Stimulated activated CD8-positive, alpha-beta memory T cell treated with anti-CD3 and anti-CD28 coated beads, Interleukin-15, amount 100 ng/mL, for 1 hour (primary cell): ENCODE data around the gene SECISBP2L.
"Not testable (repeated sequence)": the region's sequence is repeated elsewhere in the genome, so short reads cannot be mapped to it uniquely, and the experiment has no call there.

Source experiments
- DNase-seq: peaks from one replicate; pipeline ENCODE4 v3.0.0-alpha.2; 2020; ENCODE audit warnings: low read depth

The SECISBP2L gene

GRCh38 chr15:48999314-48999713 lies 46.9 kb downstream of the SECISBP2L start:
- DNase-seq: no peak

DNA sequence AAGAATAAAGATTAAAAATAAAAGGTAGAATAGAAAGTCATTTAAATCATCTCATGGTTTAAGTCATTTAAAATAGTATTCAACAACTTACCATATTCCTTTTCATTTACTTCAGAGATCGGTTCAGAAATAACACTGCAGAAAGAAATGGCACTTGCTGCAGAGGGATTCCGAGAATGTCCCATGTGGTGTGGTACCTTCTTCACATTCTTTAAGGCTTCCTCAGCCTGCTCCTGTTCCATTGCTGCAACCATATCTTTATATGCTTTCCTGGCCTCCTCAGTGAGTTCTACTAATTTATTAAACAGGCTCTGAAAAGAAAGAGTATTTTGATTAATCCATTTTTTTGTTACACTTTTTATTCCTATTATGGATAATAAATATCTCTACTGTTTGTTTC lies 50.0 kb downstream of the SECISBP2L start:
- DNase-seq: no peak

GRCh38 chr15:48993380-48993779 lies 52.9 kb downstream of the SECISBP2L start:
- DNase-seq: no peak

DNA sequence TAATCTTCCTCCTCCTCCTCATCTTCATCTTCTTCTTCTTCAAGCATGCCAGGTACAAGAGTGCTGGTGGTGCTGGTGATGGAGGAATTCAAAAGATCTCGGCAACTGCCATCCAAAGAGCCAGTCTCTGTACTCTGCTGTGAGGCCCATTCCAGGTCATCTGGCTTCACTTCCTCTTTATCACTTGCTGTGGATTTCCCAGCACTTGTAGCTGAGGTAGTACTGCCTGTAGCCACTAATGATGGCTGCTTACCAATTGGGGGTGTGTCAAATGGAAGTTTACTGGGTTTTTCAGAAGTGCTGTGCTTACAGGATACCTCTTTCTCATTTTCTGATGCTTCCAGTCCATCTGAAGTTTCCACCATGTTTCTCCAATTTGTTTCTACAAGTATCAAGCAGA lies 53.7 kb downstream of the SECISBP2L start:
- no peak for DNase-seq

DNA sequence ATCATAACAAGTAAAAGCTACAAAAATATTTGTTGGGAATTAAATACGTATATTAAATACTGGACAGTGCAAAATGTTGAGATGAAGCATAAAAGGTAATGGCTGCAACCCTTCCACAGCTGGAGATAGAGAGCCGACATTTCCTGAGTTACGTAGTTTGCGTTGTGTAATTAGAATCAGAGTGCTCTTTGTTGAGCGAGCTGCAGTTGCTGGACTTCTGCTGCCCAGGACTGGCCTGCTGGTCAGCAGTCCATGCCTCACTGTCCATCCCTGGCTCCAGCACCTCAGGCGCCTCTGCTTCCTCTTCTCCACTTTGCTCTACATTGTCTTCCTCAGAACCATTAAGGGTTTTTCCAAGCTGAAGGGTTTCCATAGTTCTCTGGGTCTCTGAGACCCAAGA lies 54.1 kb downstream of the SECISBP2L start:
- DNase-seq: no peak

DNA sequence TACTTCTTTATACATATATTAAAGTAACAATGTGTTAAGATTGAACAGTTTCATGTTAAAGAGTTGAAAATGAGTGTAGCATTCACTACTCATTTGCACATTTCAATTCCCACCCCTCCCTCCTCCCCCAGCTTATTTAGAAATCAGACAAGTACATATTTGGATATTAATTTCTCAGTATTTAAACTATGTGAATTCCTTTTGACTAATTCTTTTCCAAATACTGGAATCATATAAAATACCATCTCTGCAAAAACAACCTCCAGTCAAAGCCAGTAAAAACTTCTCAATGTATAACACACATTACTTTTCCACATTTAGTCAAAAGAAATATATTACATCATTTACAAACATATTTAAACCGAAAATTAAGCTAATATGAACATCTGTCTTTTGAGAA lies 57.1 kb downstream of the SECISBP2L start:
- no peak for DNase-seq

DNA sequence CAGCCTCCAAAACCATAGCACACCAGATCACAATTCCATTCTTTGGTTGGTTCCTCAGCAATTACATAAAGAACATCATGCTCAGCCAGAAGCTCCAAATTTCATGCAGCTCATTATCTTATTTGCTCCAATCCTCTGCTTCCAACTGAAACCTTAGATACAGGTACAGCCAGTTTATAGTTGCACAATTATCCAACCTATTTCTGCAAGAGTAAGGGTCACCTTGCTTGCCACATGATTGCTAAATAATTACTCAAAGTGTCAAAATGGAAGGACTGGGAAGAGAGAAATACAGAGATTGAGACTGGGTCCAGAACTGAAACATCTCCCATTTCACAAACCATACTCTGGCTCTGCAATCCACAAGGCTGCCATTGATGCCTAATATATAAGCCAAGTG lies 59.1 kb downstream of the SECISBP2L start:
- DNase-seq: no peak

GRCh38 chr15:48986240-48986639 lies 60.0 kb downstream of the SECISBP2L start:
- no peak for DNase-seq

GRCh38 chr15:48985516-48985915 lies 60.7 kb downstream of the SECISBP2L start:
- DNase-seq: no peak

GRCh38 chr15:48984811-48985352 lies 61.4 kb downstream of the SECISBP2L start:
- no peak for DNase-seq

- DNase-seq: no peak
Measured at GRCh38 chr15:48984021-48984710, 62.1 kb downstream of the SECISBP2L start.

DNA sequence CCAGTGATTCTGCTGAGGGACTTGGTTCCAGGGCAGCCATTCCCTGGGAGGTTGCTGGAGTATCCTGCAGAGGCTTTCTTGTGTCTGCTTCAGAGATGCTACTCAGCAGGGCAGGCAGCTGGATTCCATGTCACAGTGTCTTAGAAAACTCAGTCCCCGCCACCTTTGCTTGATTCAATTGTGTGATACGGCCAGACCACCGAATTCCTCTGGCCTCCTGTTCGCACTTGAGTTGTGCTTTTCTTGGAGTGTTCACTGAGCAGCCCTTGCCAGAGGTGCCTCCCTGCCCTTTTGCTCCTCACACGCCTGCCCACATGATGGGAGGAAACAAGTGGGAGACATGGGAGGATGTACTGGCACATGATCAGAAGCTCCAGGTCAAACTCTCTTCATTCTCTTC lies 62.9 kb downstream of the SECISBP2L start:
- no peak for DNase-seq

- no peak for DNase-seq
Measured at GRCh38 chr15:48981941-48982340, 64.3 kb downstream of the SECISBP2L start.

DNA sequence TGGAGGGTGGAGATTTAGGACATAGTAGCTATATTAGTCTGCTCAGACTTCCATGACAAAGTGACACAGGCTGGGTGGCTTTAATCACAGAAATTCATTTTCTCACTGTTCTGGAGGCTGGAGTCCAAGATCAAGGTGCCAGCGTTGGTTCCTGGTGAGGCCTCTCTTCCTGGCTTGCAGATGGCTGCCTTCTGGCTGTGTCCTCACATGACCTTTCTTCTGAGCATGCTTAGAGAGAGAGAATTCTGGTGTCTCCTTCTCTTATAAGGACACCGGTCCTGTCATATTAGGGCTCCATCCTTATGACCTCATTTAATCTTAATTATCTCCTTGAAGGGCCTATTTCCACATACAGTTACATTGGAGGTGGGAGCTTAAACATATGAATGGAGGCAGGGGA lies 67.6 kb downstream of the SECISBP2L start:
- DNase-seq: no peak

DNA sequence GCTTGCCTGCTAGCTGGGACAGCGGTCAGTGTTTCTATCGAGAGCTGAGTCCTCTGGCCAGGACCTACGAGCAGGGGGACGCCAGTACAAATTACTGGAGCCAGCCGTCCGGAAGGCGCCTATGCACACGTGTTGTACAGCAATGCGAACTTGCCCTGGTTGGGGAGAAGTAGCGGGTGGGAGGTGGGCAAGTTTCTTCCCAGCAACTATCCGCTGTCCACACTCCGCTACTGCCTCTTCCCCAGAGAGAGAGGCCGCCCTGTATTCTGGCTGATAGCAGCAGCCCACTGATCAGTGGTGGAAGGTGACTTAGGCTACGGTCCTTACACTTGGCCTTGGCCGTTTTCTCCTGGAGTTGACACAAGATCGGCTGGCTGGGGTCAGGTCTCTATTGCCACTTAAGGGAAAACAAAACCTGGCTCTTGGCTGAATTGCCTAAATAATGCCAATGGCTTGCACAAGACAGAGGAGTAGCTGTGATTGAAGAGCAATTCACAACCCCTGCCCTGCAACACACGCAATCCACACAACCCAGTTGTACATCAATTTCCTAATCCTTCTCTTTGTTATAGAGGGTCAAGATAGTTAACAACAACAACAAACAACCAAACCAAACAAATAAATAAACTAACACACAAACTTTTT lies 69.7 kb downstream of the SECISBP2L start:
- DNase-seq: no peak

- DNase-seq: peak; percentile 35
Measured at GRCh38 chr15:48975472-48976419, 70.5 kb downstream of the SECISBP2L start.

DNA sequence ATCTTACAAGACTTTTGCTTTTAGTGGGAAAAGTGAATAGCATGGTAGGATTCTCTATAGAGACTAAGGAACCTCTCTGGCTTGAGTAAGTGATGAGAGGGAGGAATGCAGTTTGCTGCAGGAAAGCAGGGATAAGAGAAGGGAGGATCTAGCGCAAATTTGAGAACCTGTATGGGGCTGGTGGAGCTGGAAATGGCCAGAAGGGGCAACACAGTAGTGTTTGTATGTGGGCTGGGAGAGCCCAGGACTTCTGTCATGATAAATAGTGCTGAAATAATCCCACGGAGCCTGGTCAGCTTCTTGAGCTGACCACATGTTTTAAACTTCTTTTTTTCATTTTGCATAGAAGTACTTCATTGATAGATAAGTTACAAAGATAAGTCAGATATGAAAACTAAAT lies 71.4 kb downstream of the SECISBP2L start:
- DNase-seq: no peak

GRCh38 chr15:48972750-48973503 lies 73.3 kb downstream of the SECISBP2L start:
- DNase-seq: no peak

- not testable (repeated sequence) for DNase-seq
Measured at GRCh38 chr15:48970926-48971325, 75.3 kb downstream of the SECISBP2L start.

GRCh38 chr15:48968066-48968465 lies 78.2 kb downstream of the SECISBP2L start:
- no peak for DNase-seq

DNA sequence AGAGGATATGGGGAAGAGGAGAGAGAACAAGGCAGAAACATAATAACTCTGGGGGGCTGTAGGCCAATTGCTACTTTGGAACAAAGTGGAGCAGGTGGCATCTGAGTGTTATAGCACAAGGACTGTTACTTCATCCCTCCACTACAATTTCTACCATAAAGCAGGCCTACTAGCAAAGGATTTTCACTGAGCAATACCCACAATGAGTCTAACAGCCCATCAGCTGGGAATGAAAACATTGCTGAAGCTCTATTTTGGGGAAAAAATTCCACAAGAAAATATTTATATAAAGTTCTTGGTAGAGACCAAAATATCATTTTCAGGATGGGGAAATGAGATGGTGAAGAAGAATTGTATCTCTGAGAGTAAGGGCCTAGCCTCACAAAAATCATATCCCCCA lies 78.9 kb downstream of the SECISBP2L start:
- no peak for DNase-seq
